22Rv1 (cell line): Measurements from ENCODE around the gene ALDH1A3.

Source experiments
- ZFX ChIP-seq: fragments of 450-650 bp; IDR thresholded peaks from 2 replicates; pipeline ENCODE4 v1.6.1; 2017; ENCODE audit warnings: antibody characterized with exemption, borderline replicate concordance
- TF ChIP-seq, protein P1 (sequence below): fragments of 450-650 bp; IDR thresholded peaks from 2 replicates; pipeline ENCODE4 v1.5.1; 2017; ENCODE audit warnings: mild to moderate bottlenecking

GRCh38 chr15:100951965-100952364 is 72.3 kb downstream of the ALDH1A3 start:
- TF ChIP-seq, protein P1, sequence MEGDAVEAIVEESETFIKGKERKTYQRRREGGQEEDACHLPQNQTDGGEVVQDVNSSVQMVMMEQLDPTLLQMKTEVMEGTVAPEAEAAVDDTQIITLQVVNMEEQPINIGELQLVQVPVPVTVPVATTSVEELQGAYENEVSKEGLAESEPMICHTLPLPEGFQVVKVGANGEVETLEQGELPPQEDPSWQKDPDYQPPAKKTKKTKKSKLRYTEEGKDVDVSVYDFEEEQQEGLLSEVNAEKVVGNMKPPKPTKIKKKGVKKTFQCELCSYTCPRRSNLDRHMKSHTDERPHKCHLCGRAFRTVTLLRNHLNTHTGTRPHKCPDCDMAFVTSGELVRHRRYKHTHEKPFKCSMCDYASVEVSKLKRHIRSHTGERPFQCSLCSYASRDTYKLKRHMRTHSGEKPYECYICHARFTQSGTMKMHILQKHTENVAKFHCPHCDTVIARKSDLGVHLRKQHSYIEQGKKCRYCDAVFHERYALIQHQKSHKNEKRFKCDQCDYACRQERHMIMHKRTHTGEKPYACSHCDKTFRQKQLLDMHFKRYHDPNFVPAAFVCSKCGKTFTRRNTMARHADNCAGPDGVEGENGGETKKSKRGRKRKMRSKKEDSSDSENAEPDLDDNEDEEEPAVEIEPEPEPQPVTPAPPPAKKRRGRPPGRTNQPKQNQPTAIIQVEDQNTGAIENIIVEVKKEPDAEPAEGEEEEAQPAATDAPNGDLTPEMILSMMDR: no peak
- no peak for TF ChIP-seq ZFX
